ENCODE data around the gene CAMTA1.

DNA sequence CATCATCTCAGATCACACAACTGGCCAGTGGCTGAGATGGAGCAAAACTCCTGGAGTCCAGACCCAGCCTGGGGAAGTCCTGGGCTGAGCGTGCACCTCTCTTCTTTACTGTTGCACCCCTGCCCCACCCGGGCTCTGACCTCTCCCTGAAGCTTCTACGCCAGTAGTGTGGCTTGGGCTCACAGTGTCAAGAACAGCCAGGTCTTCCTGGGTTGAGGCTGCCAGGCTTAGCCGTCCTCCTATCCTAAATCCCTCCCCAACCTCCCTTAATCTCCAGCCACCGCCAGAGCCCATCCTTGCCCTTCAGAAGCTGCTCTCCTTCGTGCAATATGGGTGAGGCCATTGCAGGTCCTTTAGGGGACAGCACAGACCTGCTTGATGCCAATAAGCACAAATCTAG lies 586.7 kb downstream of the CAMTA1 start:
- TF ChIP-seq, protein P1, sequence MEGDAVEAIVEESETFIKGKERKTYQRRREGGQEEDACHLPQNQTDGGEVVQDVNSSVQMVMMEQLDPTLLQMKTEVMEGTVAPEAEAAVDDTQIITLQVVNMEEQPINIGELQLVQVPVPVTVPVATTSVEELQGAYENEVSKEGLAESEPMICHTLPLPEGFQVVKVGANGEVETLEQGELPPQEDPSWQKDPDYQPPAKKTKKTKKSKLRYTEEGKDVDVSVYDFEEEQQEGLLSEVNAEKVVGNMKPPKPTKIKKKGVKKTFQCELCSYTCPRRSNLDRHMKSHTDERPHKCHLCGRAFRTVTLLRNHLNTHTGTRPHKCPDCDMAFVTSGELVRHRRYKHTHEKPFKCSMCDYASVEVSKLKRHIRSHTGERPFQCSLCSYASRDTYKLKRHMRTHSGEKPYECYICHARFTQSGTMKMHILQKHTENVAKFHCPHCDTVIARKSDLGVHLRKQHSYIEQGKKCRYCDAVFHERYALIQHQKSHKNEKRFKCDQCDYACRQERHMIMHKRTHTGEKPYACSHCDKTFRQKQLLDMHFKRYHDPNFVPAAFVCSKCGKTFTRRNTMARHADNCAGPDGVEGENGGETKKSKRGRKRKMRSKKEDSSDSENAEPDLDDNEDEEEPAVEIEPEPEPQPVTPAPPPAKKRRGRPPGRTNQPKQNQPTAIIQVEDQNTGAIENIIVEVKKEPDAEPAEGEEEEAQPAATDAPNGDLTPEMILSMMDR (IDR thresholded peaks at IDR 0.05), result no peak
- TF ChIP-seq POLR2A (IDR thresholded peaks at IDR 0.05) (no peak), POLR2AphosphoS5 (IDR thresholded peaks at IDR 0.05) (no peak)

Data from prostate gland (tissue), 2 donors.